ENCODE measurements around the gene USP17L11. TPM values are rescaled to one million over a fixed set of nuclear protein-coding genes. Genes with fewer than 3 reads are reported as not detected.
"Not testable (repeated sequence)": the region's sequence is repeated elsewhere in the genome, so short reads cannot be mapped to it uniquely, and the experiment has no call there.

USP17L11 gene
- total RNA-seq (2021; ENCODE audit: unreplicated experiment) (0.15 TPM), Bru-seq, nascent RNA (not detected), BruChase-seq, experiment 1, labeled RNA remaining after a 6-hour chase (not detected), BruChase-seq, experiment 2, labeled RNA remaining after a 2-hour chase (not detected)
- polyA plus RNA-seq (2012): 0.09 TPM in 1 of 2 replicates, not detected in the other
- long read RNA-seq: 0 reads

- H3K36me3 ChIP-seq (ENCODE audit: control insufficient read depth in 1 of 2, insufficient read depth in 2 of 2, low read length in 2 of 2); BruUV-seq (replicated peaks); H3K27me3 ChIP-seq (ENCODE audit: insufficient read depth, low read length); H3K9me3 ChIP-seq (ENCODE audit: control insufficient read depth in 1 of 2, insufficient read depth in 1 of 2, low read depth in 1 of 2, low read length in 2 of 2); H3K27ac ChIP-seq (ENCODE audit: low read depth, low read length); H3K79me2 ChIP-seq (ENCODE audit: insufficient read depth, low read length); H3K4me2 ChIP-seq (ENCODE audit: low read length); H3K4me1 ChIP-seq (ENCODE audit: control insufficient read depth in 1 of 2, insufficient read depth in 2 of 2, low read length in 2 of 2); H4K20me1 ChIP-seq (ENCODE audit: insufficient read depth); H3K9me2 ChIP-seq (ENCODE audit: insufficient read depth); POLR2A ChIA-PET; DNase-seq (ENCODE audit: low read depth, low spot score); intact Hi-C loops (cut with micrococcal nuclease); H3K9ac ChIP-seq (ENCODE audit: low read length); ATAC-seq; H3K4me3 ChIP-seq (replicated peaks in 1 of 2; ENCODE audit: low read depth in 1 of 2, low read length in 2 of 2); H2AFZ ChIP-seq (ENCODE audit: low read depth, low read length, poor library complexity, severe bottlenecking); CTCF ChIA-PET; RAD21 ChIA-PET (ENCODE audit: low non-redundant PET in 1 of 2, low total read pairs in 2 of 2, uncharacterized antibody in 2 of 2, unreplicated experiment in 2 of 2): not testable (repeated sequence)
Observed at GRCh38 chr4:9215105-9215504, at the start of gene USP17L11. USP17L11 (plus strand) TSS chr4:9215405; CDS start chr4:9215405, 0 bp downstream.

- H3K36me3 ChIP-seq (ENCODE audit: control insufficient read depth in 1 of 2, insufficient read depth in 2 of 2, low read length in 2 of 2); H3K9me3 ChIP-seq (ENCODE audit: control insufficient read depth in 1 of 2, insufficient read depth in 1 of 2, low read depth in 1 of 2, low read length in 2 of 2); RAD21 ChIA-PET (ENCODE audit: low non-redundant PET in 1 of 2, low total read pairs in 2 of 2, uncharacterized antibody in 2 of 2, unreplicated experiment in 2 of 2); H3K27me3 ChIP-seq (ENCODE audit: insufficient read depth, low read length); H3K4me1 ChIP-seq (ENCODE audit: control insufficient read depth in 1 of 2, insufficient read depth in 2 of 2, low read length in 2 of 2); DNase-seq (ENCODE audit: low read depth, low spot score); H2AFZ ChIP-seq (ENCODE audit: low read depth, low read length, poor library complexity, severe bottlenecking); CTCF ChIA-PET; H4K20me1 ChIP-seq (ENCODE audit: insufficient read depth); H3K79me2 ChIP-seq (ENCODE audit: insufficient read depth, low read length); H3K4me3 ChIP-seq (replicated peaks in 1 of 2; ENCODE audit: low read depth in 1 of 2, low read length in 2 of 2); POLR2A ChIA-PET; H3K27ac ChIP-seq (ENCODE audit: low read depth, low read length); ATAC-seq; H3K4me2 ChIP-seq (ENCODE audit: low read length); BruUV-seq (replicated peaks); intact Hi-C loops (cut with micrococcal nuclease); H3K9ac ChIP-seq (ENCODE audit: low read length); H3K9me2 ChIP-seq (ENCODE audit: insufficient read depth): not testable (repeated sequence)
Observed at GRCh38 chr4:9165990-9166389, 49.2 kb upstream of the USP17L11 start.

- H3K4me2 ChIP-seq (ENCODE audit: low read length); H3K27me3 ChIP-seq (ENCODE audit: insufficient read depth, low read length); H3K9me2 ChIP-seq (ENCODE audit: insufficient read depth); H3K79me2 ChIP-seq (ENCODE audit: insufficient read depth, low read length); H4K20me1 ChIP-seq (ENCODE audit: insufficient read depth); H3K9me3 ChIP-seq (ENCODE audit: control insufficient read depth in 1 of 2, insufficient read depth in 1 of 2, low read depth in 1 of 2, low read length in 2 of 2); H2AFZ ChIP-seq (ENCODE audit: low read depth, low read length, poor library complexity, severe bottlenecking); H3K4me1 ChIP-seq (ENCODE audit: control insufficient read depth in 1 of 2, insufficient read depth in 2 of 2, low read length in 2 of 2); H3K9ac ChIP-seq (ENCODE audit: low read length); RAD21 ChIA-PET (ENCODE audit: low non-redundant PET in 1 of 2, low total read pairs in 2 of 2, uncharacterized antibody in 2 of 2, unreplicated experiment in 2 of 2); ATAC-seq; CTCF ChIA-PET; intact Hi-C loops (cut with micrococcal nuclease); H3K36me3 ChIP-seq (ENCODE audit: control insufficient read depth in 1 of 2, insufficient read depth in 2 of 2, low read length in 2 of 2); DNase-seq (ENCODE audit: low read depth, low spot score); H3K4me3 ChIP-seq (replicated peaks in 1 of 2; ENCODE audit: low read depth in 1 of 2, low read length in 2 of 2); POLR2A ChIA-PET: not testable (repeated sequence)
- H3K27ac ChIP-seq (ENCODE audit: low read depth, low read length): 0 out of 2 replicates have a peak within 1 kb of the TSS, but pooled peaks have one; percentile 40
- BruUV-seq (replicated peaks): TSS peak; percentile 58
Observed at GRCh38 chr4:9169791-9170459, 45.3 kb upstream of the USP17L11 start, which contains the start of gene FAM90A26. FAM90A26 (plus strand) TSS chr4:9170409; CDS start chr4:9173173, 2,764 bp downstream.

- H3K4me3 ChIP-seq (replicated peaks in 1 of 2; ENCODE audit: low read depth in 1 of 2, low read length in 2 of 2); POLR2A ChIA-PET; RAD21 ChIA-PET (ENCODE audit: low non-redundant PET in 1 of 2, low total read pairs in 2 of 2, uncharacterized antibody in 2 of 2, unreplicated experiment in 2 of 2): not testable (repeated sequence)
Observed at GRCh38 chr4:9210357-9210756, 4.8 kb upstream of the USP17L11 start, which contains the start of gene USP17L10. USP17L10 (plus strand) TSS chr4:9210657; CDS start chr4:9210657, 0 bp downstream.

More at GRCh38 chr4:9210357-9210756, 4.8 kb upstream of the USP17L11 start, which contains the start of gene USP17L10:
- H3K9me3 ChIP-seq (ENCODE audit: control insufficient read depth in 1 of 2, insufficient read depth in 1 of 2, low read depth in 1 of 2, low read length in 2 of 2); H3K27ac ChIP-seq (ENCODE audit: low read depth, low read length); BruUV-seq (replicated peaks); H3K9ac ChIP-seq (ENCODE audit: low read length); H2AFZ ChIP-seq (ENCODE audit: low read depth, low read length, poor library complexity, severe bottlenecking); H3K36me3 ChIP-seq (ENCODE audit: control insufficient read depth in 1 of 2, insufficient read depth in 2 of 2, low read length in 2 of 2); CTCF ChIA-PET; ATAC-seq; H3K27me3 ChIP-seq (ENCODE audit: insufficient read depth, low read length); H3K4me2 ChIP-seq (ENCODE audit: low read length); H4K20me1 ChIP-seq (ENCODE audit: insufficient read depth); H3K4me1 ChIP-seq (ENCODE audit: control insufficient read depth in 1 of 2, insufficient read depth in 2 of 2, low read length in 2 of 2); H3K79me2 ChIP-seq (ENCODE audit: insufficient read depth, low read length); intact Hi-C loops (cut with micrococcal nuclease); DNase-seq (ENCODE audit: low read depth, low spot score); H3K9me2 ChIP-seq (ENCODE audit: insufficient read depth): not testable (repeated sequence)

All from HCT116 (cell line).